ENCODE data around the gene GRHL3. TPM values are rescaled to one million over a fixed set of nuclear protein-coding genes. Genes with fewer than 3 reads are reported as not detected.

GRHL3 gene
- total and polyA plus RNA-seq, 10 of the 15 experiments (the other 5 are each of a cell fraction or from before 2014, with no cell fraction given), result 0.07 to 0.87 (median 0.34) TPM

DNA sequence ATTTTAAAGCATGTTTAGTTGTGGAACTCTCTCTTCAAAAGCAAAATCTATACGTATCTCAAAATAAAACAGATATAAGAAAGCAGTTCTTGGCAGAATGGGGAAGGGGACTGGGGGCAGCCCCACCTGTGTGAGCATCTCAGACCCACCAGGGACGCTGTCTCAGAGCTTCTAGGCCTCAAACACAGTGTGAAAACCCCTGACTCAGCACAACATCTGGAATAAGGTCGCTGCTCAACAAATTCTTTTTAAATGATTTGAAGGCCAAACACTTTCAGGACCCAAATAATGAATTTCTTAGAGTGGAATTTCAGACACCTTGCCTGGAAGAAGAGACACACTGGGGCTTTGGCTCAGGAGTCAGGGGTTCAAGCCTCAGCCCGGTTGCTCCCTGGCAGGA, 27.1 kb upstream of the GRHL3 start:
- RAD21 ChIA-PET (ENCODE audit: unreplicated experiment), result no interaction called here
- POLR2A ChIA-PET, result interaction anchor here (0.6 kb wide), 1 partner anchor 215 kb away, joined by 4 read pairs; no protein-coding TSS in a partner anchor
- no TSS peak for BruUV-seq (replicated peaks)
- Histone ChIP-seq H3K4me2 (ENCODE audit: control insufficient read depth, insufficient read depth) (no peak overlapping the region), H3K4me3 (no peak overlapping the region), H3K79me2 (ENCODE audit: control insufficient read depth, insufficient read depth, low read length) (no peaks in the 10 kb centered on the region), H3K9me3 (replicated peaks; ENCODE audit: control insufficient read depth, insufficient read depth, low read length) (no peaks in the 10 kb centered on the region), H3K27ac (ENCODE audit: control insufficient read depth, insufficient read depth) (no peak overlapping the region), H3K9ac (ENCODE audit: control insufficient read depth, insufficient read depth, low read length) (no peak overlapping the region), H3K27me3 (replicated peaks in 1 of 2; ENCODE audit: control insufficient read depth in 2 of 2, insufficient read depth in 2 of 2, low read length in 1 of 2) (peaks cover 7% of the 10 kb centered on the region in 2 experiments; a peak in 3 of 4 replicates), H2AFZ (ENCODE audit: control insufficient read depth, low read depth, low read length) (no peak overlapping the region), H3K4me1 (ENCODE audit: control insufficient read depth, insufficient read depth, low read length) (no peaks in the 10 kb centered on the region), H3K36me3 (ENCODE audit: control insufficient read depth in 2 of 2, insufficient read depth in 2 of 2, low read length in 1 of 2) (no peaks in the 10 kb centered on the region), H4K20me1 (ENCODE audit: control insufficient read depth, insufficient read depth) (no peaks in the 10 kb centered on the region)
- ATAC-seq (no peak), DNase-seq (ENCODE audit: low read depth, low spot score) (no peak), FAIRE-seq (no peak)
- SMC1A ChIA-PET (ENCODE audit: uncharacterized antibody, unreplicated experiment), result interaction anchor here (0.9 to 1.2 kb wide), 2 partner anchors 17 to 101 kb away, joined by 3 read pairs; no protein-coding TSS in a partner anchor
- CTCF ChIA-PET, result interaction anchor here (0.6 to 1.3 kb wide), 2 partner anchors 18 to 100 kb away, joined by 3 read pairs; no protein-coding TSS in a partner anchor
- intact Hi-C loops (cut with micrococcal nuclease; ENCODE audit: unreplicated experiment) (no loop called here), in situ Hi-C loops (cut with MboI) (no loop called here)
- TF ChIP-seq, protein P1, sequence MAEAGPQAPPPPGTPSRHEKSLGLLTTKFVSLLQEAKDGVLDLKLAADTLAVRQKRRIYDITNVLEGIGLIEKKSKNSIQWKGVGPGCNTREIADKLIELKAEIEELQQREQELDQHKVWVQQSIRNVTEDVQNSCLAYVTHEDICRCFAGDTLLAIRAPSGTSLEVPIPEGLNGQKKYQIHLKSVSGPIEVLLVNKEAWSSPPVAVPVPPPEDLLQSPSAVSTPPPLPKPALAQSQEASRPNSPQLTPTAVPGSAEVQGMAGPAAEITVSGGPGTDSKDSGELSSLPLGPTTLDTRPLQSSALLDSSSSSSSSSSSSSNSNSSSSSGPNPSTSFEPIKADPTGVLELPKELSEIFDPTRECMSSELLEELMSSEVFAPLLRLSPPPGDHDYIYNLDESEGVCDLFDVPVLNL (IDR thresholded peaks at IDR 0.05; ENCODE audit: low read depth, low read length), result no peak
- TF ChIP-seq, protein P2, sequence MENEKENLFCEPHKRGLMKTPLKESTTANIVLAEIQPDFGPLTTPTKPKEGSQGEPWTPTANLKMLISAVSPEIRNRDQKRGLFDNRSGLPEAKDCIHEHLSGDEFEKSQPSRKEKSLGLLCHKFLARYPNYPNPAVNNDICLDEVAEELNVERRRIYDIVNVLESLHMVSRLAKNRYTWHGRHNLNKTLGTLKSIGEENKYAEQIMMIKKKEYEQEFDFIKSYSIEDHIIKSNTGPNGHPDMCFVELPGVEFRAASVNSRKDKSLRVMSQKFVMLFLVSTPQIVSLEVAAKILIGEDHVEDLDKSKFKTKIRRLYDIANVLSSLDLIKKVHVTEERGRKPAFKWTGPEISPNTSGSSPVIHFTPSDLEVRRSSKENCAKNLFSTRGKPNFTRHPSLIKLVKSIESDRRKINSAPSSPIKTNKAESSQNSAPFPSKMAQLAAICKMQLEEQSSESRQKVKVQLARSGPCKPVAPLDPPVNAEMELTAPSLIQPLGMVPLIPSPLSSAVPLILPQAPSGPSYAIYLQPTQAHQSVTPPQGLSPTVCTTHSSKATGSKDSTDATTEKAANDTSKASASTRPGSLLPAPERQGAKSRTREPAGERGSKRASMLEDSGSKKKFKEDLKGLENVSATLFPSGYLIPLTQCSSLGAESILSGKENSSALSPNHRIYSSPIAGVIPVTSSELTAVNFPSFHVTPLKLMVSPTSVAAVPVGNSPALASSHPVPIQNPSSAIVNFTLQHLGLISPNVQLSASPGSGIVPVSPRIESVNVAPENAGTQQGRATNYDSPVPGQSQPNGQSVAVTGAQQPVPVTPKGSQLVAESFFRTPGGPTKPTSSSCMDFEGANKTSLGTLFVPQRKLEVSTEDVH (IDR thresholded peaks at IDR 0.05; ENCODE audit: low read depth, partially characterized antibody), result no peak
- TF ChIP-seq BACH1 (IDR thresholded peaks at IDR 0.05; ENCODE audit: borderline replicate concordance) (no peak), SUPT20H (IDR thresholded peaks at IDR 0.05; ENCODE audit: borderline replicate concordance, control insufficient read depth, low read depth, low read length) (no peak), MYC (IDR thresholded peaks at IDR 0.05; ENCODE audit: insufficient read depth, insufficient read length, insufficient replicate concordance, low read length, severe bottlenecking) (no peak), SMARCA5 (IDR thresholded peaks at IDR 0.05) (no peak), GABPA (IDR thresholded peaks at IDR 0.05; ENCODE audit: low read depth) (no peak), STAT1 (conservative IDR thresholded peaks at IDR 0.05) (no peak), SREBF2 (IDR thresholded peaks at IDR 0.05; ENCODE audit: low read length) (no peak), KDM1A (IDR thresholded peaks at IDR 0.05; ENCODE audit: borderline replicate concordance) (no peak), YY1 (IDR thresholded peaks at IDR 0.05; ENCODE audit: low read depth, low read length) (no peak), ZZZ3 (IDR thresholded peaks at IDR 0.05; ENCODE audit: control insufficient read depth, insufficient read length, low read depth) (no peak), CBX5 (IDR thresholded peaks at IDR 0.05; ENCODE audit: low read depth) (no peak)
- TF ChIP-seq, protein P3, sequence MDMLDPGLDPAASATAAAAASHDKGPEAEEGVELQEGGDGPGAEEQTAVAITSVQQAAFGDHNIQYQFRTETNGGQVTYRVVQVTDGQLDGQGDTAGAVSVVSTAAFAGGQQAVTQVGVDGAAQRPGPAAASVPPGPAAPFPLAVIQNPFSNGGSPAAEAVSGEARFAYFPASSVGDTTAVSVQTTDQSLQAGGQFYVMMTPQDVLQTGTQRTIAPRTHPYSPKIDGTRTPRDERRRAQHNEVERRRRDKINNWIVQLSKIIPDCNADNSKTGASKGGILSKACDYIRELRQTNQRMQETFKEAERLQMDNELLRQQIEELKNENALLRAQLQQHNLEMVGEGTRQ (IDR thresholded peaks at IDR 0.05; ENCODE audit: borderline replicate concordance, low read depth, low read length), result no peak
- TF ChIP-seq, protein P4, sequence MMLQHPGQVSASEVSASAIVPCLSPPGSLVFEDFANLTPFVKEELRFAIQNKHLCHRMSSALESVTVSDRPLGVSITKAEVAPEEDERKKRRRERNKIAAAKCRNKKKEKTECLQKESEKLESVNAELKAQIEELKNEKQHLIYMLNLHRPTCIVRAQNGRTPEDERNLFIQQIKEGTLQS (IDR thresholded peaks at IDR 0.05; ENCODE audit: borderline replicate concordance, extremely low read depth, low read depth, low read length), result no peak
- TF ChIP-seq, protein P5, sequence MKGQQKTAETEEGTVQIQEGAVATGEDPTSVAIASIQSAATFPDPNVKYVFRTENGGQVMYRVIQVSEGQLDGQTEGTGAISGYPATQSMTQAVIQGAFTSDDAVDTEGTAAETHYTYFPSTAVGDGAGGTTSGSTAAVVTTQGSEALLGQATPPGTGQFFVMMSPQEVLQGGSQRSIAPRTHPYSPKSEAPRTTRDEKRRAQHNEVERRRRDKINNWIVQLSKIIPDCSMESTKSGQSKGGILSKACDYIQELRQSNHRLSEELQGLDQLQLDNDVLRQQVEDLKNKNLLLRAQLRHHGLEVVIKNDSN (IDR thresholded peaks at IDR 0.05; ENCODE audit: borderline replicate concordance, extremely low read length, insufficient read depth, low read depth, low read length), result no peak
- TF ChIP-seq, protein P6, sequence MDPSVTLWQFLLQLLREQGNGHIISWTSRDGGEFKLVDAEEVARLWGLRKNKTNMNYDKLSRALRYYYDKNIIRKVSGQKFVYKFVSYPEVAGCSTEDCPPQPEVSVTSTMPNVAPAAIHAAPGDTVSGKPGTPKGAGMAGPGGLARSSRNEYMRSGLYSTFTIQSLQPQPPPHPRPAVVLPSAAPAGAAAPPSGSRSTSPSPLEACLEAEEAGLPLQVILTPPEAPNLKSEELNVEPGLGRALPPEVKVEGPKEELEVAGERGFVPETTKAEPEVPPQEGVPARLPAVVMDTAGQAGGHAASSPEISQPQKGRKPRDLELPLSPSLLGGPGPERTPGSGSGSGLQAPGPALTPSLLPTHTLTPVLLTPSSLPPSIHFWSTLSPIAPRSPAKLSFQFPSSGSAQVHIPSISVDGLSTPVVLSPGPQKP (IDR thresholded peaks at IDR 0.05; ENCODE audit: low read depth, low read length), result no peak
- 3% methylated on average over 4 of the region's 4 CpGs for WGBS (ENCODE audit: insufficient coverage, insufficient replicate concordance, low lambda C conversion rate, missing lambda C conversion rate)
